ENCODE data around the gene GIT1.

Gene GIT1

DNA sequence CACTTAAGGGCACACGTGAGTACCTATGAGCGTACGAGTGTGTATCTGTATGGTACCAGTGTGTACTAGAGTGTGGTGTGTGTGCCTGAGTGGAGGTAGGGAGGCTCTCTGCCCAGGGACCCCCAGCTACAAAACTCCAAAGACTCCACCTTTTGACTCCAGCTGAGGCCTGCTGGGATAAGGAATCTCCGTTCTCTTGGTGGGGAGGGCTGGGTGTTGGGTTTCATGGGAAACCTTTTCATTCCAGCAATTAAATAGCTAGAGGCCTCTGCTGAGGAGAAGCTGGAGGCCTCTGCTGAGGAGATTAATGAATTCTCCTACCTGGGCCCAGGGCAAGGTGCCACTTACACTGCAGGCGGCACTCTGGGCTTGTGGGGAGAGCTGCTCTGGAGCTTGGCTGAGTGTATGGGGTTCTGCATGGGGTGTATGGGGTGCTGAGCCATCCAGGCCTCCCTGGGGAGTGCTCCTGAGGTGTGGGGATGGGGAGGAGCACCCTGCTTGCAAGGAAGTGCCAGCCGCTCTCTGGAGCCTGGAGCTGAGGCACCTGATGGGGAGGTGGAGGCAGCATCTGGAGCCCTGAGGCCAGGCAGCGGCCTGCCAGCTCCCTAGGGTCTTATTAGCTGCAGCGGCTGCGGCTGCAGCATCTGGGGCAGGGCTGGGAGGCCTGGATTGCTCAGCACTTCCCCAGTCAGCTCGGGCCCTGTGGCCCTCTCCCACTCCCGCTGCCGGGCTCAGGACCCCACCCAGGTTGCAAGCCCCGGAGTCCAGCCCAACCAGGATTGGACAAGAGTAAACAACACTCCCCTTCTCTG, 8.1 kb upstream of the GIT1 start:
- Histone ChIP-seq H3K18ac (ENCODE audit: low read depth in 1 of 2, low read length in 2 of 2) (peak overlapping the region in 1 of 2 experiments; percentile 41), H3K36me3 (ENCODE audit: control insufficient read depth in 1 of 2, insufficient read depth in 2 of 2, low read depth in 1 of 2, low read length in 2 of 2) (no peaks in the 10 kb centered on the region), H2AFZ (ENCODE audit: low read depth, low read length) (no peak overlapping the region), H3K4me3 (ENCODE audit: insufficient read depth in 1 of 2, low read depth in 1 of 2, low read length in 2 of 2) (no peak overlapping the region), H2BK120ac (ENCODE audit: low read depth, low read length) (no peak overlapping the region), H3K27ac (ENCODE audit: low read length, poor library complexity, severe bottlenecking) (no peak overlapping the region), H2AK5ac (ENCODE audit: low read length, severe bottlenecking) (no peak overlapping the region), H3K4me2 (ENCODE audit: low read length, poor library complexity, severe bottlenecking) (no peak overlapping the region), H3K4ac (ENCODE audit: low read depth in 1 of 2, low read length in 2 of 2) (no peak overlapping the region), H2BK5ac (ENCODE audit: low read depth, low read length, poor library complexity, severe bottlenecking) (no peak overlapping the region), H3K9me3 (ENCODE audit: control insufficient read depth, low read length) (no peaks in the 10 kb centered on the region), H3K14ac (ENCODE audit: low read length in 2 of 2) (no peak overlapping the region), H3K4me1 (ENCODE audit: control insufficient read depth, insufficient read depth, low read depth, low read length) (peaks cover 31% of the 10 kb centered on the region), H3K9ac (ENCODE audit: low read length) (no peak overlapping the region), H3K79me1 (replicated peaks; ENCODE audit: low read length, poor library complexity, severe bottlenecking) (peaks cover 14% of the 10 kb centered on the region), H4K8ac (ENCODE audit: low read length) (peak overlapping the region; percentile 39), H2BK15ac (ENCODE audit: low read depth, poor library complexity, severe bottlenecking) (no peak overlapping the region), H2BK12ac (ENCODE audit: low read length in 2 of 2) (no peak overlapping the region), H3K23ac (ENCODE audit: low read length in 2 of 2) (no peak overlapping the region), H4K91ac (ENCODE audit: low read length) (no peak overlapping the region), H3K27me3 (ENCODE audit: control insufficient read depth in 1 of 2, insufficient read depth in 1 of 2, low read length in 2 of 2) (no peaks in the 10 kb centered on the region)
- DNase-seq = no peak
- 47% methylated on average over 11 of the region's 13 CpGs for WGBS

DNA sequence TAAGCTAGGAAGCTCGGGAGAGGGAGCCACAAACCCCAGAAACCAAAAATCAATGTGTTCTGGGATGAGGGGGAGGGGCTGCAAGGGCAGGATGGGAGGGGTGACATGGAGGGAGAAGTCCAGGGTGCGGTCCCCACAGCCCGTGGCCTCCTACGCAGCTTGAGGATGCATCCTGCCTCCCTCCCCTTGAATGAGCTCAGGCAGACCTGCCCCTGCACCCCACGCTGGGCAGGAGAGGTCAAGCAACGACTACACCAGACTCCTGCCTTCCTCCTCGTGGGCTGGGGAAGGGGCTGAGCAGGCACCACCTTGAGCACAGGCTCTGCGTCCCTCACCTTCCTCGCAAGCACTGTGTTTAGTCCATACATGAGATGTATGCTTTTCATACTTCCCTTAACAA, 7.4 kb upstream of the GIT1 start:
- Histone ChIP-seq H2BK12ac (ENCODE audit: low read length in 2 of 2) (no peak overlapping the region), H3K9ac (ENCODE audit: low read length) (no peak overlapping the region), H3K4me3 (ENCODE audit: insufficient read depth in 1 of 2, low read depth in 1 of 2, low read length in 2 of 2) (no peak overlapping the region), H3K36me3 (ENCODE audit: control insufficient read depth in 1 of 2, insufficient read depth in 2 of 2, low read depth in 1 of 2, low read length in 2 of 2) (no peaks in the 10 kb centered on the region), H2BK5ac (ENCODE audit: low read depth, low read length, poor library complexity, severe bottlenecking) (no peak overlapping the region), H3K79me1 (replicated peaks; ENCODE audit: low read length, poor library complexity, severe bottlenecking) (peaks cover 12% of the 10 kb centered on the region), H2AFZ (ENCODE audit: low read depth, low read length) (no peak overlapping the region), H3K4me1 (ENCODE audit: control insufficient read depth, insufficient read depth, low read depth, low read length) (peaks cover 38% of the 10 kb centered on the region), H3K27me3 (ENCODE audit: control insufficient read depth in 1 of 2, insufficient read depth in 1 of 2, low read length in 2 of 2) (no peaks in the 10 kb centered on the region), H4K91ac (ENCODE audit: low read length) (no peak overlapping the region), H2BK120ac (ENCODE audit: low read depth, low read length) (no peak overlapping the region), H3K27ac (ENCODE audit: low read length, poor library complexity, severe bottlenecking) (no peak overlapping the region), H3K23ac (ENCODE audit: low read length in 2 of 2) (no peak overlapping the region), H2AK5ac (ENCODE audit: low read length, severe bottlenecking) (no peak overlapping the region), H3K14ac (ENCODE audit: low read length in 2 of 2) (no peak overlapping the region), H3K4ac (ENCODE audit: low read depth in 1 of 2, low read length in 2 of 2) (no peak overlapping the region), H3K4me2 (ENCODE audit: low read length, poor library complexity, severe bottlenecking) (no peak overlapping the region), H2BK15ac (ENCODE audit: low read depth, poor library complexity, severe bottlenecking) (no peak overlapping the region), H4K8ac (ENCODE audit: low read length) (no peak overlapping the region), H3K9me3 (ENCODE audit: control insufficient read depth, low read length) (no peaks in the 10 kb centered on the region), H3K18ac (ENCODE audit: low read depth in 1 of 2, low read length in 2 of 2) (no peak overlapping the region)
- DNase-seq = no peak
- 68% methylated on average over 8 of the region's 9 CpGs for WGBS

- 96% methylated on average over 10 of the region's 12 CpGs for WGBS
These were observed 6.7 kb upstream of the GIT1 start for GRCh38 chr17:29595943-29596774.

More at GRCh38 chr17:29595943-29596774, 6.7 kb upstream of the GIT1 start:
- H2AFZ ChIP-seq (ENCODE audit: low read depth, low read length) = no peak overlapping the region
- no peak overlapping the region for H4K91ac ChIP-seq (ENCODE audit: low read length)
- no peak overlapping the region for H3K4ac ChIP-seq (ENCODE audit: low read depth in 1 of 2, low read length in 2 of 2)
- H3K36me3 ChIP-seq (ENCODE audit: control insufficient read depth in 1 of 2, insufficient read depth in 2 of 2, low read depth in 1 of 2, low read length in 2 of 2) = no peaks in the 10 kb centered on the region
- peaks cover 42% of the 10 kb centered on the region for H3K4me1 ChIP-seq (ENCODE audit: control insufficient read depth, insufficient read depth, low read depth, low read length)
- H2BK12ac ChIP-seq (ENCODE audit: low read length in 2 of 2) = no peak overlapping the region
- no peak overlapping the region for H3K4me2 ChIP-seq (ENCODE audit: low read length, poor library complexity, severe bottlenecking)
- H3K14ac ChIP-seq (ENCODE audit: low read length in 2 of 2) = no peak overlapping the region
- no peaks in the 10 kb centered on the region for H3K27me3 ChIP-seq (ENCODE audit: control insufficient read depth in 1 of 2, insufficient read depth in 1 of 2, low read length in 2 of 2)
- no peak overlapping the region for H2BK120ac ChIP-seq (ENCODE audit: low read depth, low read length)
- no peak overlapping the region for H3K9ac ChIP-seq (ENCODE audit: low read length)
- H3K4me3 ChIP-seq (ENCODE audit: insufficient read depth in 1 of 2, low read depth in 1 of 2, low read length in 2 of 2) = no peak overlapping the region
- H3K9me3 ChIP-seq (ENCODE audit: control insufficient read depth, low read length) = no peaks in the 10 kb centered on the region
- H2BK5ac ChIP-seq (ENCODE audit: low read depth, low read length, poor library complexity, severe bottlenecking) = no peak overlapping the region
- no peak overlapping the region for H3K18ac ChIP-seq (ENCODE audit: low read depth in 1 of 2, low read length in 2 of 2)
- no peak for DNase-seq
- H2BK15ac ChIP-seq (ENCODE audit: low read depth, poor library complexity, severe bottlenecking) = no peak overlapping the region
- no peak overlapping the region for H2AK5ac ChIP-seq (ENCODE audit: low read length, severe bottlenecking)
- no peak overlapping the region for H3K27ac ChIP-seq (ENCODE audit: low read length, poor library complexity, severe bottlenecking)
- H3K79me1 ChIP-seq (replicated peaks; ENCODE audit: low read length, poor library complexity, severe bottlenecking) = peaks cover 12% of the 10 kb centered on the region
- no peak overlapping the region for H3K23ac ChIP-seq (ENCODE audit: low read length in 2 of 2)
- no peak overlapping the region for H4K8ac ChIP-seq (ENCODE audit: low read length)
